H9 (cell line): ENCODE results near the gene SLC35A2. TPM values are rescaled to one million over a fixed set of nuclear protein-coding genes. Genes with fewer than 3 reads are reported as not detected.

Experiments used
- DNase-seq: peaks from one replicate; pipeline ENCODE4 v3.0.0-alpha.2; 2017
- H2AFZ ChIP-seq: one replicate; pipeline ENCODE4 v1.6.1; 2013; ENCODE audit warnings: mild to moderate bottlenecking, low read length, control low read depth, moderate library complexity
- H2AK5ac ChIP-seq: 2 replicates; pipeline ENCODE4 v1.6.1; 2013; ENCODE audit warnings: low read length, control low read depth, mixed read lengths; ENCODE audit not compliant: insufficient read length
- H2BK120ac ChIP-seq: one replicate; pipeline ENCODE4 v1.6.1; 2013; ENCODE audit warnings: low read depth, mild to moderate bottlenecking, low read length, control low read depth, inconsistent platforms; ENCODE audit not compliant: poor library complexity, severe bottlenecking
- H2BK12ac ChIP-seq: 2 replicates; pipeline ENCODE4 v1.6.1; 2013; ENCODE audit warnings: low read length, control low read depth, mixed read lengths, low read depth; ENCODE audit not compliant: insufficient read length
- H2BK15ac ChIP-seq: 2 replicates; pipeline ENCODE4 v1.6.1; 2013; ENCODE audit warnings: low read depth, low read length, control low read depth
- H2BK20ac ChIP-seq: one replicate; pipeline ENCODE4 v1.6.1; 2013; ENCODE audit warnings: low read depth, mild to moderate bottlenecking, low read length, control low read depth, inconsistent platforms; ENCODE audit not compliant: poor library complexity, severe bottlenecking
- H2BK5ac ChIP-seq: 2 replicates; pipeline ENCODE4 v1.6.1; 2013; ENCODE audit warnings: low read length, control low read depth, mixed read lengths; ENCODE audit not compliant: insufficient read length
- H3K14ac ChIP-seq: 2 replicates; pipeline ENCODE4 v1.6.1; 2013; ENCODE audit warnings: low read length, control low read depth; ENCODE audit not compliant: insufficient read depth
- H3K18ac ChIP-seq: 2 replicates; pipeline ENCODE4 v1.6.1; 2013; ENCODE audit warnings: low read depth, mild to moderate bottlenecking, mixed read lengths, low read length, control low read depth; ENCODE audit not compliant: insufficient read length
- H3K23ac ChIP-seq: 2 replicates; pipeline ENCODE4 v1.6.1; 2013; ENCODE audit warnings: low read length, control low read depth, mixed read lengths, low read depth; ENCODE audit not compliant: insufficient read length
- H3K23me2 ChIP-seq: 2 replicates; pipeline ENCODE4 v1.6.1; 2013; ENCODE audit warnings: low read depth, mild to moderate bottlenecking, mixed read lengths, low read length, control low read depth; ENCODE audit not compliant: insufficient read length, poor library complexity, severe bottlenecking
- H3K27ac ChIP-seq: 2 replicates; pipeline ENCODE4 v1.5.1; 2013; ENCODE audit warnings: low read length, control low read depth, mixed read lengths, low read depth; ENCODE audit not compliant: insufficient read length
- H3K27me3 ChIP-seq: 2 replicates; pipeline ENCODE4 v1.6.1; 2013; ENCODE audit warnings: low read length, control low read depth, inconsistent platforms; ENCODE audit not compliant: insufficient read depth
- H3K4ac ChIP-seq: 2 replicates; pipeline ENCODE4 v1.6.1; 2013; ENCODE audit warnings: low read depth, mild to moderate bottlenecking, control low read depth, inconsistent platforms, low read length, moderate library complexity
- H3K4me1 ChIP-seq: 2 replicates; pipeline ENCODE4 v1.6.1; 2013; ENCODE audit warnings: low read length, control low read depth, inconsistent platforms; ENCODE audit not compliant: insufficient read depth
- H3K4me2 ChIP-seq: 2 replicates; pipeline ENCODE4 v1.6.1; 2013; ENCODE audit warnings: low read length, control low read depth, mixed read lengths; ENCODE audit not compliant: insufficient read length, insufficient read depth
- H3K56ac ChIP-seq: 2 replicates; pipeline ENCODE4 v1.6.1; 2013; ENCODE audit warnings: low read depth, mild to moderate bottlenecking, mixed read lengths, low read length, control low read depth; ENCODE audit not compliant: insufficient read length
- H3K79me1 ChIP-seq: 2 replicates; pipeline ENCODE4 v1.6.1; 2013; ENCODE audit warnings: low read depth, mild to moderate bottlenecking, moderate library complexity, low read length, control low read depth, inconsistent platforms; ENCODE audit not compliant: insufficient read depth, poor library complexity, severe bottlenecking
- H3K79me2 ChIP-seq: 2 replicates; pipeline ENCODE4 v1.6.1; 2013; ENCODE audit warnings: low read length, control low read depth, inconsistent platforms; ENCODE audit not compliant: insufficient read depth
- H3K9ac ChIP-seq: 2 replicates; pipeline ENCODE4 v1.6.1; 2013; ENCODE audit warnings: low read length, control low read depth, mixed read lengths; ENCODE audit not compliant: insufficient read length; ENCODE audit errors: extremely low read depth
- H3K9me3 ChIP-seq: one replicate; pipeline ENCODE4 v1.6.1; 2013; ENCODE audit warnings: low read depth, low read length, inconsistent platforms; ENCODE audit not compliant: control insufficient read depth
- H3T11ph ChIP-seq: one replicate; pipeline ENCODE4 v1.6.1; 2013; ENCODE audit warnings: mild to moderate bottlenecking, low read length, control low read depth, inconsistent platforms
- H4K20me1 ChIP-seq: one replicate; pipeline ENCODE4 v1.6.1; 2013; ENCODE audit not compliant: control insufficient read depth, insufficient read length, insufficient read depth
- H4K5ac ChIP-seq: 2 replicates; pipeline ENCODE4 v1.6.1; 2013; ENCODE audit warnings: low read depth, mild to moderate bottlenecking, mixed read lengths, low read length, control low read depth; ENCODE audit not compliant: insufficient read length
- H4K8ac ChIP-seq: replicated peaks from 2 replicates; pipeline ENCODE4 v1.6.1; 2013; ENCODE audit warnings: low read length, control low read depth, mixed read lengths, low read depth; ENCODE audit not compliant: insufficient read length
- H4K91ac ChIP-seq: 2 replicates; pipeline ENCODE4 v1.6.1; 2013; ENCODE audit warnings: low read depth, mild to moderate bottlenecking, moderate library complexity, mixed read lengths, low read length, control low read depth; ENCODE audit not compliant: insufficient read length
- H3K27ac Mint-ChIP-seq, 3 experiments: 2 replicates in 2 of 3; 3 replicates in 1 of 3; pipeline ENCODE4 v1.8.0; 2020 to 2021; ENCODE audit warnings: mixed read lengths in 3 of 3, mild to moderate bottlenecking in 1 of 3, moderate library complexity in 1 of 3
- H3K27me3 Mint-ChIP-seq: 2 replicates; pipeline ENCODE4 v1.8.0; 2021; ENCODE audit warnings: low read depth, mild to moderate bottlenecking, moderate library complexity, mixed read lengths
- H3K36me3 Mint-ChIP-seq, 3 experiments: 2 replicates in 2 of 3; 3 replicates in 1 of 3; pipeline ENCODE4 v1.8.0; 2020 to 2021; ENCODE audit warnings: low read depth in 3 of 3, mixed read lengths in 3 of 3; ENCODE audit not compliant: insufficient read depth in 1 of 3
- H3K4me1 Mint-ChIP-seq, 2 experiments: 2 replicates each; pipeline ENCODE4 v1.8.0; 2020; ENCODE audit warnings: mixed read lengths in 2 of 2
- H3K4me3 Mint-ChIP-seq, 2 experiments: 2 replicates in 1 of 2; 3 replicates in 1 of 2; pipeline ENCODE4 v1.8.0; 2020 to 2021; ENCODE audit warnings: mild to moderate bottlenecking in 2 of 2, mixed read lengths in 2 of 2, moderate library complexity in 1 of 2
- H3K9me3 Mint-ChIP-seq, 2 experiments: 2 replicates in 1 of 2; 3 replicates in 1 of 2; pipeline ENCODE4 v1.8.0; 2020; ENCODE audit warnings: mild to moderate bottlenecking in 2 of 2, mixed read lengths in 2 of 2, moderate library complexity in 1 of 2
- CTCF ChIP-seq: fragments of 200-600 bp; sonication (generic); conservative IDR thresholded peaks from 3 replicates; pipeline ENCODE4 v1.8.0; 2021; ENCODE audit warnings: antibody characterized with exemption, mild to moderate bottlenecking
- WGBS: extraction: QIAGEN DNeasy Blood & Tissue Kit; methylation state at CpG from one replicate; pipeline ENCODE4 v1.1.7; 2013; ENCODE audit warnings: missing lambda C conversion rate, low lambda C conversion rate, mixed read lengths; ENCODE audit not compliant: insufficient read length; ENCODE audit errors: extremely low coverage; 5-methylcytosine and 5-hydroxymethylcytosine counted together
- total RNA-seq: library from RNA; stranded (reverse); gene quantifications from 2 replicates; pipeline ENCODE4 v1.2.1, GENCODE V29; 2021

The SLC35A2 gene
- total RNA-seq, 1 experiment from 2014 or later: 32.9 TPM

DNA sequence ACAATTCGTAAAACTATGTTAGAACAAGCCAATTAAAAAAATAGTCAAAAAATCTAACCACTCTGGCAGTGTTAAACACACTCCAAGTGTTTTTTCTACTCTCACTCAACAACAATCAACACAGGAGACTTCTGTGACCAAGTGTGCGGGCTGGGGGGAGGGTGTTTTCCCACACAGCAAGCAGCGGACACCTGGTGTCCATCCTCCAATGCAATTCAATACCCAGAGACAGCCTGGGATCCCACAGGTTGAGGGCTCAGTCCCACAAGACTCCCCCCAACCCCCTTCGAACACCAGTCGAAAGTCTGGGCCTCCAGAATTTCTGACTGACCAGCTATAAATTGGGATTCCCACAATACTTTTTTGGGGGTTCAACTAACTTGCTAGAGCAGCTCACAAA is 15.7 kb upstream of the SLC35A2 start:
- H3K27me3 Mint-ChIP-seq: no peaks in the 10 kb centered on the region
- Histone ChIP-seq H3K4me2 (peak overlapping the region; percentile 79), H2AFZ (no peak overlapping the region), H4K8ac (no peak overlapping the region), H3T11ph (no peak overlapping the region), H2BK20ac (no peak overlapping the region), H3K9ac (no peak overlapping the region), H3K4me1 (peaks cover 12% of the 10 kb centered on the region; the same call in 1 of the 2 replicates), H3K4ac (no peak overlapping the region), H2BK5ac (peak overlapping the region; percentile 88), H3K27me3 (no peaks in the 10 kb centered on the region), H4K20me1 (no peaks in the 10 kb centered on the region), H3K56ac (no peak overlapping the region), H4K91ac (no peak overlapping the region), H3K23ac (no peak overlapping the region), H2BK15ac (no peak overlapping the region), H2AK5ac (no peak overlapping the region), H2BK12ac (no peak overlapping the region), H3K79me1 (peaks cover 3% of the 10 kb centered on the region), H3K23me2 (peaks cover 4% of the 10 kb centered on the region), H3K14ac (no peak overlapping the region), H3K18ac (no peak overlapping the region), H3K27ac (peak overlapping the region; percentile 99), H2BK120ac (no peak overlapping the region), H3K9me3 (no peaks in the 10 kb centered on the region), H3K79me2 (peaks cover 5% of the 10 kb centered on the region; the same call in 1 of the 2 replicates), H4K5ac (no peak overlapping the region)
- peaks cover 35 to 57% (median 49%) of the 10 kb centered on the region in 3 experiments for H3K36me3 Mint-ChIP-seq
- DNase-seq: peak; percentile 74
- peak overlapping the region; percentile 51 to 73 for H3K4me3 Mint-ChIP-seq
- H3K27ac Mint-ChIP-seq: peak overlapping the region; percentile 96 to 100 (median 99)
- no peak for TF ChIP-seq CTCF
- H3K4me1 Mint-ChIP-seq: peaks cover 25 to 32% of the 10 kb centered on the region in 2 experiments
- peaks cover 63 to 74% of the 10 kb centered on the region in 2 experiments for H3K9me3 Mint-ChIP-seq
- no CpG with 5 or more reads among the region's 5 CpGs for WGBS
